Karpas-422 (cell line): ENCODE results near the gene NPHS1. TPM values are rescaled to one million over a fixed set of nuclear protein-coding genes. Genes with fewer than 3 reads are reported as not detected.
"Not testable (repeated sequence)": the region's sequence is repeated elsewhere in the genome, so short reads cannot be mapped to it uniquely, and the experiment has no call there.

Experiments used
- DNase-seq: peaks from one replicate; pipeline ENCODE4 v3.0.0-alpha.2; 2015
- H2AFZ ChIP-seq: fragments of 200-600 bp; sonication (generic); 2 replicates; pipeline ENCODE4 v1.6.1; 2014; ENCODE audit warnings: antibody characterized with exemption, low read length, mixed read lengths
- H3K27ac ChIP-seq: fragments of 200-600 bp; sonication (generic); 2 replicates; pipeline ENCODE4 v1.5.1; 2014; ENCODE audit warnings: mild to moderate bottlenecking, low read length, moderate library complexity
- H3K27me3 ChIP-seq: fragments of 200-600 bp; sonication (generic); 2 replicates; pipeline ENCODE4 v1.6.1; 2014; ENCODE audit warnings: low read length, mixed read lengths
- H3K36me3 ChIP-seq: fragments of 200-600 bp; sonication (generic); 2 replicates; pipeline ENCODE4 v1.6.1; 2014; ENCODE audit warnings: low read length, mixed read lengths; ENCODE audit not compliant: insufficient read depth
- H3K4me1 ChIP-seq: fragments of 200-600 bp; sonication (generic); 2 replicates; pipeline ENCODE4 v1.6.1; 2014; ENCODE audit warnings: mild to moderate bottlenecking, low read length, mixed read lengths
- H3K4me2 ChIP-seq: fragments of 200-600 bp; sonication (generic); 2 replicates; pipeline ENCODE4 v1.6.1; 2014; ENCODE audit warnings: low read length, low read depth, mild to moderate bottlenecking; ENCODE audit not compliant: poor library complexity, severe bottlenecking
- H3K4me3 ChIP-seq: fragments of 200-600 bp; sonication (generic); 2 replicates; pipeline ENCODE4 v1.5.1; 2014; ENCODE audit warnings: mild to moderate bottlenecking, antibody characterized with exemption, low read length, mixed read lengths
- H3K79me2 ChIP-seq: fragments of 200-600 bp; sonication (generic); 2 replicates; pipeline ENCODE4 v1.6.1; 2014; ENCODE audit warnings: mild to moderate bottlenecking, low read length, mixed read lengths
- H3K9ac ChIP-seq: fragments of 200-600 bp; sonication (generic); 2 replicates; pipeline ENCODE4 v1.6.0; 2014; ENCODE audit warnings: low read length
- H3K9me2 ChIP-seq: fragments of 200-600 bp; sonication (generic), shearing (Covaris generic); replicated peaks from 2 replicates; pipeline ENCODE4 v1.6.0; 2014; ENCODE audit warnings: mild to moderate bottlenecking, low read length, moderate library complexity; ENCODE audit not compliant: insufficient read depth
- H3K9me3 ChIP-seq: fragments of 300-700, 200-600 bp; sonication (generic); 2 replicates; pipeline ENCODE4 v1.6.1; 2014; ENCODE audit warnings: low read length, mixed read lengths
- H4K20me1 ChIP-seq: fragments of 200-600 bp; sonication (generic); 2 replicates; pipeline ENCODE4 v1.6.1; 2014; ENCODE audit warnings: mild to moderate bottlenecking, antibody characterized with exemption, low read length, low read depth; ENCODE audit not compliant: insufficient read depth
- total RNA-seq: library from RNA; depleted of rRNA; stranded (reverse); fragments of >200 nt; shearing (Covaris generic); gene quantifications from 2 replicates; pipeline ENCODE4 v1.2.3, GENCODE V29; 2014; ENCODE audit warnings: low replicate concordance

NPHS1 gene
- total RNA-seq, 1 experiment from 2014 or later = not detected

GRCh38 chr19:35811317-35812219, 40.7 kb downstream of the NPHS1 start:
- Histone ChIP-seq H4K20me1 (no peaks in the 10 kb centered on the region), H3K4me3 (no peak overlapping the region), H3K36me3 (no peaks in the 10 kb centered on the region), H3K9me3 (no peaks in the 10 kb centered on the region), H3K27ac (no peak overlapping the region), H3K9ac (no peak overlapping the region), H3K79me2 (no peaks in the 10 kb centered on the region), H3K4me1 (no peaks in the 10 kb centered on the region), H2AFZ (no peak overlapping the region), H3K27me3 (no peaks in the 10 kb centered on the region), H3K4me2 (no peak overlapping the region), H3K9me2 (no peaks in the 10 kb centered on the region)
- DNase-seq = no peak

GRCh38 chr19:35807633-35808032, 44.7 kb downstream of the NPHS1 start:
- H4K20me1 ChIP-seq = no peaks in the 10 kb centered on the region
- no peak overlapping the region for H2AFZ ChIP-seq
- no peak overlapping the region for H3K4me3 ChIP-seq
- DNase-seq = no peak
- H3K4me1 ChIP-seq = no peaks in the 10 kb centered on the region
- H3K4me2 ChIP-seq = no peak overlapping the region
- no peaks in the 10 kb centered on the region for H3K27me3 ChIP-seq
- H3K9ac ChIP-seq = no peak overlapping the region
- H3K79me2 ChIP-seq = no peaks in the 10 kb centered on the region
- no peak overlapping the region for H3K27ac ChIP-seq
- H3K9me2 ChIP-seq = no peaks in the 10 kb centered on the region
- no peaks in the 10 kb centered on the region for H3K36me3 ChIP-seq
- H3K9me3 ChIP-seq = no peaks in the 10 kb centered on the region

- no peaks in the 10 kb centered on the region for H3K4me1 ChIP-seq
- DNase-seq = no peak
- H3K9ac ChIP-seq = no peak overlapping the region
- H3K79me2 ChIP-seq = no peaks in the 10 kb centered on the region
- no peaks in the 10 kb centered on the region for H3K9me3 ChIP-seq
- H3K4me2 ChIP-seq = no peak overlapping the region
- H2AFZ ChIP-seq = no peak overlapping the region
- no peak overlapping the region for H3K4me3 ChIP-seq
- H4K20me1 ChIP-seq = no peaks in the 10 kb centered on the region
- H3K36me3 ChIP-seq = no peaks in the 10 kb centered on the region
- no peak overlapping the region for H3K27ac ChIP-seq
- no peaks in the 10 kb centered on the region for H3K27me3 ChIP-seq
- H3K9me2 ChIP-seq = no peaks in the 10 kb centered on the region
These were observed 45.7 kb downstream of the NPHS1 start for GRCh38 chr19:35806597-35806996.

GRCh38 chr19:35805526-35806102, 46.7 kb downstream of the NPHS1 start:
- Histone ChIP-seq H3K4me2 (no peak overlapping the region), H3K79me2 (no peaks in the 10 kb centered on the region), H2AFZ (no peak overlapping the region), H3K27ac (no peak overlapping the region), H3K9me2 (no peaks in the 10 kb centered on the region), H3K4me3 (no peak overlapping the region), H3K4me1 (no peaks in the 10 kb centered on the region), H3K9ac (no peak overlapping the region), H3K27me3 (no peaks in the 10 kb centered on the region), H3K9me3 (no peaks in the 10 kb centered on the region), H4K20me1 (no peaks in the 10 kb centered on the region), H3K36me3 (no peaks in the 10 kb centered on the region)
- no peak for DNase-seq

GRCh38 chr19:35801828-35802227, 50.5 kb downstream of the NPHS1 start:
- no peaks in the 10 kb centered on the region for H3K4me1 ChIP-seq
- no peak overlapping the region for H3K9ac ChIP-seq
- H3K27me3 ChIP-seq = no peaks in the 10 kb centered on the region
- H3K9me3 ChIP-seq = no peaks in the 10 kb centered on the region
- H3K27ac ChIP-seq = no peak overlapping the region
- H3K79me2 ChIP-seq = no peaks in the 10 kb centered on the region
- no peaks in the 10 kb centered on the region for H3K9me2 ChIP-seq
- no peak overlapping the region for H3K4me2 ChIP-seq
- no peak overlapping the region for H3K4me3 ChIP-seq
- no peaks in the 10 kb centered on the region for H4K20me1 ChIP-seq
- no peak overlapping the region for H2AFZ ChIP-seq
- DNase-seq = no peak
- H3K36me3 ChIP-seq = no peaks in the 10 kb centered on the region

GRCh38 chr19:35797663-35798062, 54.6 kb downstream of the NPHS1 start:
- no peak overlapping the region for H2AFZ ChIP-seq
- H3K79me2 ChIP-seq = no peaks in the 10 kb centered on the region
- no peaks in the 10 kb centered on the region for H3K9me2 ChIP-seq
- no peak for DNase-seq
- no peaks in the 10 kb centered on the region for H3K4me1 ChIP-seq
- no peak overlapping the region for H3K4me3 ChIP-seq
- H4K20me1 ChIP-seq = no peaks in the 10 kb centered on the region
- H3K4me2 ChIP-seq = no peak overlapping the region
- no peaks in the 10 kb centered on the region for H3K9me3 ChIP-seq
- no peak overlapping the region for H3K27ac ChIP-seq
- no peaks in the 10 kb centered on the region for H3K27me3 ChIP-seq
- H3K9ac ChIP-seq = no peak overlapping the region
- H3K36me3 ChIP-seq = no peaks in the 10 kb centered on the region

GRCh38 chr19:35796645-35797542, 55.4 kb downstream of the NPHS1 start:
- H3K27ac ChIP-seq = no peak overlapping the region

GRCh38 chr19:35795564-35795963, 56.7 kb downstream of the NPHS1 start:
- not testable (repeated sequence) for H3K9me3 ChIP-seq, H3K4me3 ChIP-seq, H3K4me1 ChIP-seq, H3K27ac ChIP-seq, H4K20me1 ChIP-seq, DNase-seq, H3K9me2 ChIP-seq, H3K4me2 ChIP-seq, H3K27me3 ChIP-seq, H2AFZ ChIP-seq, H3K9ac ChIP-seq, H3K36me3 ChIP-seq, H3K79me2 ChIP-seq

More at GRCh38 chr19:35796645-35797542, 55.4 kb downstream of the NPHS1 start:
- H3K27me3 ChIP-seq = no peaks in the 10 kb centered on the region
- H3K36me3 ChIP-seq = no peaks in the 10 kb centered on the region
- no peaks in the 10 kb centered on the region for H3K9me2 ChIP-seq
- no peak overlapping the region for H2AFZ ChIP-seq
- H3K79me2 ChIP-seq = no peaks in the 10 kb centered on the region
- no peaks in the 10 kb centered on the region for H3K4me1 ChIP-seq
- no peaks in the 10 kb centered on the region for H4K20me1 ChIP-seq
- DNase-seq = no peak
- no peak overlapping the region for H3K4me2 ChIP-seq
- H3K9ac ChIP-seq = no peak overlapping the region
- no peaks in the 10 kb centered on the region for H3K9me3 ChIP-seq
- no peak overlapping the region for H3K4me3 ChIP-seq
